RCC 7860 (cell line): ENCODE results near the gene CRYBG3.

Experiments used
- DNase-seq: peaks from one replicate; pipeline ENCODE4 v3.0.0-alpha.2; 2015; ENCODE audit warnings: low spot score
- FAIRE-seq: peaks from 2 replicates; lab custom pipeline; 2012; peaks lifted over from hg19 to GRCh38; lab: Jason Lieb, UNC

The CRYBG3 gene

GRCh38 chr3:97939401-97939800 is 117.6 kb downstream of the CRYBG3 start:
- no peak for DNase-seq
- FAIRE-seq, result no peak

GRCh38 chr3:97940034-97940433 is 118.2 kb downstream of the CRYBG3 start:
- FAIRE-seq (no peak), DNase-seq (no peak)

- FAIRE-seq, result no peak
- DNase-seq, result no peak
These were observed 121.2 kb downstream of the CRYBG3 start for GRCh38 chr3:97942801-97943546.

- DNase-seq (no peak), FAIRE-seq (no peak)
These were observed 126.7 kb downstream of the CRYBG3 start for GRCh38 chr3:97948351-97949109.

GRCh38 chr3:97949110-97949485 is 127.3 kb downstream of the CRYBG3 start:
- DNase-seq (no peak), FAIRE-seq (no peak)

GRCh38 chr3:97949743-97950142 is 127.9 kb downstream of the CRYBG3 start:
- no peak for FAIRE-seq
- no peak for DNase-seq

- FAIRE-seq (no peak), DNase-seq (no peak)
These were observed 128.5 kb downstream of the CRYBG3 start for GRCh38 chr3:97950360-97950759.

- FAIRE-seq, result no peak
- no peak for DNase-seq
These were observed 130.5 kb downstream of the CRYBG3 start for GRCh38 chr3:97952280-97952679.

GRCh38 chr3:97952872-97953271 is 131.1 kb downstream of the CRYBG3 start:
- FAIRE-seq, result no peak
- DNase-seq, result no peak

- no peak for DNase-seq
- no peak for FAIRE-seq
These were observed 132.5 kb downstream of the CRYBG3 start for GRCh38 chr3:97954228-97954827.

GRCh38 chr3:97956051-97956450 is 134.2 kb downstream of the CRYBG3 start:
- DNase-seq, result no peak
- FAIRE-seq, result no peak

GRCh38 chr3:97957617-97958311 is 136.0 kb downstream of the CRYBG3 start:
- FAIRE-seq, result no peak

GRCh38 chr3:97958396-97958795 is 136.6 kb downstream of the CRYBG3 start:
- FAIRE-seq, result no peak
- DNase-seq, result no peak

More at GRCh38 chr3:97957617-97958311, 136.0 kb downstream of the CRYBG3 start:
- no peak for DNase-seq

- DNase-seq (no peak), FAIRE-seq (no peak)
These were observed 137.0 kb downstream of the CRYBG3 start for GRCh38 chr3:97958796-97959195.

- no peak for FAIRE-seq
- no peak for DNase-seq
These were observed 138.1 kb downstream of the CRYBG3 start for GRCh38 chr3:97959872-97960271.

- DNase-seq (no peak), FAIRE-seq (no peak)
These were observed 138.7 kb downstream of the CRYBG3 start for GRCh38 chr3:97960551-97960950.

- no peak for DNase-seq
- no peak for FAIRE-seq
These were observed 139.4 kb downstream of the CRYBG3 start for GRCh38 chr3:97960993-97961766.

GRCh38 chr3:97967966-97968365 is 146.2 kb downstream of the CRYBG3 start:
- DNase-seq (no peak), FAIRE-seq (no peak)

- FAIRE-seq, result no peak
- DNase-seq, result no peak
These were observed 146.6 kb downstream of the CRYBG3 start for GRCh38 chr3:97968376-97968775.

GRCh38 chr3:97969541-97969940 is 147.7 kb downstream of the CRYBG3 start:
- FAIRE-seq, result no peak
- DNase-seq, result no peak

GRCh38 chr3:97970156-97970555 is 148.3 kb downstream of the CRYBG3 start:
- DNase-seq, result no peak
- no peak for FAIRE-seq
